Neutrophil (primary cell): ENCODE measurements around the gene CACNA2D2.

Source experiments
- H3K27ac ChIP-seq: fragments of 200-600 bp; sonication (generic); 2 replicates; pipeline ENCODE4 v1.5.1; 2016; ENCODE audit warnings: mild to moderate bottlenecking, moderate library complexity
- H3K27me3 ChIP-seq: fragments of 200-600 bp; sonication (generic); 2 replicates; pipeline ENCODE4 v1.6.0; 2016; ENCODE audit warnings: mild to moderate bottlenecking
- H3K36me3 ChIP-seq: fragments of 200-600 bp; sonication (generic); 2 replicates; pipeline ENCODE4 v1.5.1; 2017
- H3K4me1 ChIP-seq, 2 experiments: fragments of 200-600 bp in 1 of 2; sonication (generic) in 1 of 2; 1 replicate in 1 of 2; 2 replicates in 1 of 2; pipeline versions ENCODE4 v1.5.1 to v1.6.1; 2013 to 2016; ENCODE audit warnings: low read depth in 1 of 2, low read length in 1 of 2, mild to moderate bottlenecking in 1 of 2, moderate library complexity in 1 of 2; ENCODE audit not compliant: control insufficient read depth in 1 of 2, insufficient read depth in 1 of 2
- H3K4me3 ChIP-seq, 2 experiments: fragments of 200-600 bp in 1 of 2; sonication (generic) in 1 of 2; 1 replicate in 1 of 2; 2 replicates in 1 of 2; pipeline ENCODE4 v1.5.1; 2013 to 2016; ENCODE audit warnings: low read depth in 1 of 2, low read length in 1 of 2, mild to moderate bottlenecking in 1 of 2, moderate library complexity in 1 of 2
- H3K9me3 ChIP-seq: fragments of 200-600 bp; sonication (generic); 2 replicates; pipeline ENCODE4 v1.5.1; 2016
- TF ChIP-seq, protein P1 (sequence below): fragments of 200-600 bp; sonication (generic); IDR thresholded peaks from 2 replicates; pipeline ENCODE4 v1.5.1; 2016; ENCODE audit warnings: antibody characterized with exemption

CACNA2D2 gene

GRCh38 chr3:50323614-50324199, 179.7 kb downstream of the CACNA2D2 start:
- peak overlapping the region; percentile 72 to 77 for H3K4me3 ChIP-seq

GRCh38 chr3:50323092-50323600, 180.3 kb downstream of the CACNA2D2 start:
- peaks cover 6% of the 10 kb centered on the region for H3K36me3 ChIP-seq
- H3K4me1 ChIP-seq, result peaks cover 89 to 94% of the 10 kb centered on the region in 2 experiments
- no peaks in the 10 kb centered on the region for H3K9me3 ChIP-seq
- TF ChIP-seq, protein P1, sequence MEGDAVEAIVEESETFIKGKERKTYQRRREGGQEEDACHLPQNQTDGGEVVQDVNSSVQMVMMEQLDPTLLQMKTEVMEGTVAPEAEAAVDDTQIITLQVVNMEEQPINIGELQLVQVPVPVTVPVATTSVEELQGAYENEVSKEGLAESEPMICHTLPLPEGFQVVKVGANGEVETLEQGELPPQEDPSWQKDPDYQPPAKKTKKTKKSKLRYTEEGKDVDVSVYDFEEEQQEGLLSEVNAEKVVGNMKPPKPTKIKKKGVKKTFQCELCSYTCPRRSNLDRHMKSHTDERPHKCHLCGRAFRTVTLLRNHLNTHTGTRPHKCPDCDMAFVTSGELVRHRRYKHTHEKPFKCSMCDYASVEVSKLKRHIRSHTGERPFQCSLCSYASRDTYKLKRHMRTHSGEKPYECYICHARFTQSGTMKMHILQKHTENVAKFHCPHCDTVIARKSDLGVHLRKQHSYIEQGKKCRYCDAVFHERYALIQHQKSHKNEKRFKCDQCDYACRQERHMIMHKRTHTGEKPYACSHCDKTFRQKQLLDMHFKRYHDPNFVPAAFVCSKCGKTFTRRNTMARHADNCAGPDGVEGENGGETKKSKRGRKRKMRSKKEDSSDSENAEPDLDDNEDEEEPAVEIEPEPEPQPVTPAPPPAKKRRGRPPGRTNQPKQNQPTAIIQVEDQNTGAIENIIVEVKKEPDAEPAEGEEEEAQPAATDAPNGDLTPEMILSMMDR, result no peak
- peak overlapping the region; percentile 72 to 77 for H3K4me3 ChIP-seq
- peak overlapping the region; percentile 95 for H3K27ac ChIP-seq
- H3K27me3 ChIP-seq, result no peaks in the 10 kb centered on the region

More at GRCh38 chr3:50323614-50324199, 179.7 kb downstream of the CACNA2D2 start:
- no peaks in the 10 kb centered on the region for H3K27me3 ChIP-seq
- H3K9me3 ChIP-seq, result no peaks in the 10 kb centered on the region
- H3K4me1 ChIP-seq, result peaks cover 89 to 94% of the 10 kb centered on the region in 2 experiments
- peaks cover 6% of the 10 kb centered on the region for H3K36me3 ChIP-seq
- TF ChIP-seq, protein P1, result no peak
- H3K27ac ChIP-seq, result peak overlapping the region; percentile 95

DNA sequence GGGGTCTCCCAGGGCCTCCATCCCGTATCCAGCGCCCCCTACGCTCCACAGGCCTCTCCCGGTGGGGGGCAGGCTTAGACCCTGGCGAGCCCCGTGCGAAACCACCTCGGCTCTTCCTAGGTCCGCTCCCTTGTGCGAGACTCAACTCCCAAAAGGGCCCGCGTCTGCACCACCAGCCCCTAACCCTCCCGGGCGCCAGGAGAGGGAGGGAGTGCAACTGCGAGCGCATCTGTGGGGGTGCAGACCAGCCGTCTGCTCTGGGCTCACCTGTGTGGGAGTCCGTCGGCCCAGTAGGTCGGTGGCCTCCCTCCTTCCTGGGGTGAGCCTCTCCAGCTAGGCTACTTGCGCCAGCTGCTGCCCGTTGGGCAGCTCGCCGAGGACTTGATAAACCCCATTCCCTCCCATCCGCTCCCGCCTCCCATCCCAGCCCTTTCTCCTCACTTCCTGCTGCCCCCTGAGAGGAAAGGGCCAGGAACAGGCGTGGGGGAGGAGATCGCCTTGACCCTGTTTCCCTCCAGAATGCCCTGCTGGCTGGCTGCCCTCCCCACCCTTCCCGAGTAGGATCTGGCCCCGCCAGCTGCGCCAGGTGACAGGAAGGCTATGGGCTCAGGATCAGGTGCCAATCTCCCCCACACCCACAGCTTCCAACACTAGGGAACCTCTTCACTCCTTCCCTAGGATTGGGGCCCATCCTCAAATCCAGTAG, 180.9 kb downstream of the CACNA2D2 start, which contains the start of gene HYAL2:
Gene HYAL2, minus strand, starts transcription at position 360 of the 706 bp plus-strand sequence. CDS start 2,256 bp downstream, outside the sequence.
- no peaks in the 10 kb centered on the region for H3K27me3 ChIP-seq
- peaks cover 6% of the 10 kb centered on the region for H3K36me3 ChIP-seq
- H3K4me1 ChIP-seq, result peaks cover 92 to 96% of the 10 kb centered on the region in 2 experiments
- TF ChIP-seq, protein P1, result no peak
- peak within 1 kb of the TSS; percentile 95 for H3K27ac ChIP-seq
- peak within 1 kb of the TSS; percentile 72 to 77 for H3K4me3 ChIP-seq
- no peaks in the 10 kb centered on the region for H3K9me3 ChIP-seq

GRCh38 chr3:50322115-50322385, 181.4 kb downstream of the CACNA2D2 start:
- TF ChIP-seq, protein P1, result no peak
- Histone ChIP-seq H3K4me3 (peak overlapping the region; percentile 72 to 77), H3K36me3 (peaks cover 6% of the 10 kb centered on the region), H3K27me3 (no peaks in the 10 kb centered on the region), H3K27ac (peak overlapping the region; percentile 95), H3K4me1 (peaks cover 87 to 94% of the 10 kb centered on the region in 2 experiments), H3K9me3 (no peaks in the 10 kb centered on the region)

- TF ChIP-seq, protein P1, result peak; percentile 78
- Histone ChIP-seq H3K9me3 (no peaks in the 10 kb centered on the region), H3K27ac (peak overlapping the region; percentile 95), H3K4me1 (peaks cover 82 to 95% of the 10 kb centered on the region in 2 experiments), H3K27me3 (no peaks in the 10 kb centered on the region), H3K4me3 (peak overlapping the region; percentile 72 to 77), H3K36me3 (peaks cover 9% of the 10 kb centered on the region)
These were observed 181.9 kb downstream of the CACNA2D2 start for GRCh38 chr3:50321336-50322114.
